ENCODE data around the gene PALD1.

GRCh38 chr10:70441161-70441894 lies 37.2 kb upstream of the PALD1 start, which contains the start of gene NODAL:
- no peak for TF ChIP-seq POLR2AphosphoS5 (IDR thresholded peaks at IDR 0.05; ENCODE audit: low read depth, low read length)
- TF ChIP-seq ZEB1 (IDR thresholded peaks at IDR 0.05; ENCODE audit: insufficient replicate concordance, low read depth), result no peak
- TF ChIP-seq CTCF (CRISPR knock-in tag; IDR thresholded peaks at IDR 0.05), result no peak
- TF ChIP-seq ZNF543 (CRISPR knock-in tag; IDR thresholded peaks at IDR 0.05), result no peak
- TF ChIP-seq TFDP1 (CRISPR knock-in tag; IDR thresholded peaks at IDR 0.05; ENCODE audit: borderline replicate concordance), result no peak
- TF ChIP-seq ZNF207 (IDR thresholded peaks at IDR 0.05; ENCODE audit: borderline replicate concordance), result no peak

Data from HepG2 (cell line).